Subcutaneous abdominal adipose tissue (tissue), 5 donors: Measurements from ENCODE around the gene PPDPF.

ENCODE experiments used
- H3K27ac ChIP-seq: one replicate; pipeline ENCODE4 v1.7.0; 2013; ENCODE audit warnings: low read depth, mild to moderate bottlenecking, inconsistent platforms, low read length, moderate library complexity
- H3K27me3 ChIP-seq, 5 donors: one replicate each; pipeline ENCODE4 v1.7.0; 2013; ENCODE audit warnings: low read length in 5 of 5, inconsistent platforms in 1 of 5; ENCODE audit not compliant: control insufficient read depth in 5 of 5, insufficient read depth in 4 of 5
- H3K36me3 ChIP-seq, 5 donors: one replicate each; pipeline ENCODE4 v1.7.0; 2013; ENCODE audit warnings: low read length in 5 of 5; ENCODE audit not compliant: control insufficient read depth in 5 of 5, insufficient read depth in 5 of 5
- H3K4me1 ChIP-seq, 5 donors: one replicate each; pipeline ENCODE4 v1.7.0; 2013; ENCODE audit warnings: low read length in 5 of 5, mild to moderate bottlenecking in 3 of 5, moderate library complexity in 1 of 5; ENCODE audit not compliant: control insufficient read depth in 5 of 5, insufficient read depth in 5 of 5
- H3K4me3 ChIP-seq, 5 donors: one replicate each; pipeline ENCODE4 v1.7.0; 2013; ENCODE audit warnings: low read length in 5 of 5, low read depth in 1 of 5
- H3K9ac ChIP-seq, 5 donors: one replicate each; pipeline ENCODE4 v1.7.0; 2013; ENCODE audit warnings: low read length in 5 of 5, mild to moderate bottlenecking in 4 of 5, moderate library complexity in 3 of 5
- H3K9me3 ChIP-seq, 5 donors: one replicate each; pipeline ENCODE4 v1.7.0; 2013; ENCODE audit warnings: low read length in 5 of 5; ENCODE audit not compliant: control insufficient read depth in 5 of 5
- donor health status: healthy.
- donor health status: healthy.
- donor health status: healthy.
- donor health status: healthy.
- donor health status: healthy.

The PPDPF gene

DNA sequence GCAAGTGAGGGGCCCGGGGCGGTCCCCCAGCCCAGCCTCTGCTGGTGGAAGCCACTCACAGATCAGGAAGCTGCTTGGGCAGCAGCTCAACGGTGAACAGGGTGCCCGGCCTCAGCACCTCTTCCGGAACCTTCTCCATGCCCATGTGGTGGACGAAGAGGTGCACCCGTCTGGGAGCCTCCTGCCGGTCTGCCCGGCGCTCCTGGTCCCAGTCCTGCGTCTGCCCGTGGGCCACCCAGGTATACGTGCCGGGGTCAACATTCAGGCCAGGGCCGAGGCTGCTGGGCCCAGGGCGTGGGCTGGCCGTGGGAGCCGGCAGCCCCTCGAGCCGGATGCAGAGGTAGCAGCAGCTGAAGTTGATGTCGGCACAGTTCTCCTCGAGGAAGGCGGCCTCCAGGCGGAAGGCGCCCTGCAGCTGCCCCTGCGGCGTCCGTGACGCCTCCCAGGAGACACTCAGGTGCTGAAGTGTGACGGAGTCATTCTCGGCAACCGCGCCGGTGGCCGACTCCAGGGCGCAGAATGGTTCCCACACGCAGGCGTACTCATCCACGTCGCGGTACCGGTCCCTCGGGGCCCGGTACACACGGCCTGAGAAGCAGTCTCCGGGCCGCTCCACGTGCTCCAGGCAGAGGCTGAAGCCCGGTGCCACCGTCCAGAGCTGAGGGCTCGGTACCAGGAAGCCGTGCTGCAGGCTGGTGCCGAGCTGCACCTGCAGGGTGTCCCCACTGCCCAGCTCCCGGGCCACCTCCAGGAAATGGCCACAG lies 42.1 kb downstream of the PPDPF start:
- H3K4me3 ChIP-seq, result no peak overlapping the region
- H3K36me3 ChIP-seq, result peaks cover 0 to 85% (median 57%) of the 10 kb centered on the region in 5 donors
- no peaks in the 10 kb centered on the region for H3K9me3 ChIP-seq
- H3K27me3 ChIP-seq, result peaks cover 0 to 3% (median 0%) of the 10 kb centered on the region in 5 donors
- H3K9ac ChIP-seq, result no peak overlapping the region
- H3K27ac ChIP-seq, result no peak overlapping the region
- peaks cover 0 to 9% (median 0%) of the 10 kb centered on the region in 5 donors for H3K4me1 ChIP-seq

- Histone ChIP-seq H3K27me3 (peaks cover 0 to 3% (median 0%) of the 10 kb centered on the region in 5 donors), H3K9ac (no peak overlapping the region), H3K4me1 (peaks cover 0 to 16% (median 5%) of the 10 kb centered on the region in 5 donors), H3K27ac (no peak overlapping the region), H3K4me3 (no peak overlapping the region), H3K9me3 (no peaks in the 10 kb centered on the region), H3K36me3 (peaks cover 0 to 89% (median 57%) of the 10 kb centered on the region in 5 donors)
Measured at GRCh38 chr20:63563225-63563935, 42.8 kb downstream of the PPDPF start.

- H3K36me3 ChIP-seq, result peaks cover 0 to 87% (median 57%) of the 10 kb centered on the region in 5 donors
- H3K9me3 ChIP-seq, result no peaks in the 10 kb centered on the region
- H3K9ac ChIP-seq, result no peak overlapping the region
Measured at GRCh38 chr20:63564036-63564810, 43.7 kb downstream of the PPDPF start.

GRCh38 chr20:63565021-63565698 lies 44.6 kb downstream of the PPDPF start:
- no peaks in the 10 kb centered on the region for H3K9me3 ChIP-seq
- no peak overlapping the region for H3K27ac ChIP-seq
- H3K4me1 ChIP-seq, result peaks cover 0 to 27% (median 12%) of the 10 kb centered on the region in 5 donors
- H3K9ac ChIP-seq, result no peak overlapping the region
- H3K36me3 ChIP-seq, result peaks cover 0 to 80% (median 52%) of the 10 kb centered on the region in 5 donors
- no peak overlapping the region for H3K4me3 ChIP-seq
- H3K27me3 ChIP-seq, result peaks cover 0 to 3% (median 0%) of the 10 kb centered on the region in 5 donors

More at GRCh38 chr20:63564036-63564810, 43.7 kb downstream of the PPDPF start:
- Histone ChIP-seq H3K27ac (no peak overlapping the region), H3K4me3 (no peak overlapping the region), H3K27me3 (peaks cover 0 to 3% (median 0%) of the 10 kb centered on the region in 5 donors), H3K4me1 (peaks cover 0 to 25% (median 12%) of the 10 kb centered on the region in 5 donors)

GRCh38 chr20:63565699-63566335 lies 45.3 kb downstream of the PPDPF start:
- peaks cover 0 to 5% (median 0%) of the 10 kb centered on the region in 5 donors for H3K27me3 ChIP-seq
- H3K36me3 ChIP-seq, result peaks cover 0 to 73% (median 46%) of the 10 kb centered on the region in 5 donors
- H3K9me3 ChIP-seq, result no peaks in the 10 kb centered on the region
- no peak overlapping the region for H3K27ac ChIP-seq
- no peak overlapping the region for H3K9ac ChIP-seq
- H3K4me1 ChIP-seq, result peaks cover 0 to 27% (median 12%) of the 10 kb centered on the region in 5 donors
- H3K4me3 ChIP-seq, result no peak overlapping the region

- Histone ChIP-seq H3K27ac (no peak overlapping the region), H3K36me3 (peaks cover 0 to 66% (median 38%) of the 10 kb centered on the region in 5 donors), H3K9ac (no peak overlapping the region), H3K4me3 (no peak overlapping the region), H3K9me3 (no peaks in the 10 kb centered on the region), H3K27me3 (peaks cover 0 to 5% (median 0%) of the 10 kb centered on the region in 5 donors), H3K4me1 (peaks cover 0 to 27% (median 12%) of the 10 kb centered on the region in 5 donors)
Measured at GRCh38 chr20:63566395-63567135, 46.0 kb downstream of the PPDPF start.

DNA sequence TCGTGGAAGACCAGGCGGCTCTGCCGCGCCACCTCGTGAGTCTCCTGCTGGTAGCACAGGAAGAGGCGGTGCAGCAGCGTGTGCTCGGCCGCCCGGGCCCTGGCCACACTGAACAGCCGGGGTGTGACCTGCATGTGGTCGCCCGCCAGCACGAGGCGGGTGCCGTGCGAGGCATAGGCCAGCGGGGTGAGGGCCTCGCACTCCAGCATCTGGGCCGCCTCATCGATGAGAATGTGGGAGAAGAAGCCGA lies 46.5 kb downstream of the PPDPF start:
- peaks cover 0 to 27% (median 12%) of the 10 kb centered on the region in 5 donors for H3K4me1 ChIP-seq
- H3K36me3 ChIP-seq, result peaks cover 0 to 64% (median 38%) of the 10 kb centered on the region in 5 donors
- H3K4me3 ChIP-seq, result no peak overlapping the region
- no peak overlapping the region for H3K9ac ChIP-seq
- no peaks in the 10 kb centered on the region for H3K9me3 ChIP-seq
- H3K27me3 ChIP-seq, result peaks cover 0 to 8% (median 0%) of the 10 kb centered on the region in 5 donors
- H3K27ac ChIP-seq, result no peak overlapping the region

DNA sequence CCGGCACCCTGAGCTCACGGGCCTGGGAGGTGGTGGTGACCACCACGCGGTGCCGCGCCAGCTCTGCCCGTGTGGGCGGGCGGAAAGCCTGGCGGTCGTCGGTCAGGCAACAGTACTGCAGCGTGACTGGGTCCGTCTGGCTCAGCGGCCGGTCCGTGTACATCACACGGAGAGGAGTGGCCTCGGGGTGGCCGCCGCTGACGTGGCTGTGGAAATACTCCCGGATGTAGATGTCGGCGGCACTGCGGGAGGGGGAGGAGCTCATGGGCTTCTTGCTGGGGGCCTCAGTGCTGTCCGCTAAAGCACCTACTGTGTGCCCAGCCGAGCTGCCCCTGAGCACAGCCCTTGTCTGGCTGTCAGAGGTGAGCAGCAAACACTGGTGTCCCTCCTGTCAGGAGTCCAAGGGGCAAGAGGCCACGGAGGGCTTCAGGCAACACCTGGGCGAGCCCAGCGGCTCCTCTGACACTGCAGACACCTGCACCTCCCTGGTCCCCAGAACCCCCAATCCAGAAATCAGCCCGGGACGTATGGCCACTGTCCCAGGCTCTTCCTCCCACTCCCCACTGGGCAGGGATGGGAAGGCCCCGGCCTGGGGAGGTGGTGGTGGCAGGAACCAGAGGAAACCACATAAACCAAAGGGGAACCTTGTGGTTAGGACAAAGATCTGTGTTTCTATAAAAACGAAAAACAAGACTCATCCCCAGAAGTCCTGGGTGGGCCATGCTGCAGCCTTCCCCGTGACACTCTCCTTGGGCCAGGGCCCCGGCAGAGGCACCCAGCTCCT lies 47.0 kb downstream of the PPDPF start:
- Histone ChIP-seq H3K27me3 (peaks cover 0 to 8% (median 0%) of the 10 kb centered on the region in 5 donors), H3K4me3 (peak overlapping the region in 1 of 5 donors; percentile 37), H3K9ac (no peak overlapping the region), H3K9me3 (no peaks in the 10 kb centered on the region), H3K36me3 (peaks cover 0 to 64% (median 39%) of the 10 kb centered on the region in 5 donors), H3K27ac (no peak overlapping the region), H3K4me1 (peaks cover 0 to 30% (median 12%) of the 10 kb centered on the region in 5 donors)
